ENCODE results near the gene DYNLL2.

DNA sequence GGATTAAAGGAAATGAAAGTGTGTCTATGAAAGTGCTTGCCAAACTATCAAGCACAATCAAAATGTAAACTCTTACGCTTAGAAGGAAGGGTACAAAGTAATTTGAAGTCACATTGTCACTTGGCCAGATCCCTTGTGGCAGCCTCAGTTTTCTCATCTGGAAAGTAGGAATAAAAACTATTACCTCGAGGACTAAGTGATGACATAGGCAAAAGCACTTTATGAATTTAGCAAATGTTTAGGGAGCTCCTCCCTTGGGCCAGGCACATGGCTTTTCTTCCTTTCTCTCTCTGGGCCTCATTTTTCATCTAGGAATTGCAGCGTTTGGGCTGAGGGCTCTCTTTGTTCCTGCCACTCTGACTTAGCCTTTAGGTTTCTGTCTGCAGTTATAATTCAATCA, 28.5 kb downstream of the DYNLL2 start:
- no peak for TF ChIP-seq POLR2A (IDR thresholded peaks at IDR 0.05; ENCODE audit: low read length)
- no peak for TF ChIP-seq GATA1 (IDR thresholded peaks at IDR 0.05; ENCODE audit: low read depth, low read length)

Measured in erythroblast (primary cell).